Superior temporal gyrus (tissue), 1 donor: ENCODE measurements around the gene FAM89B.

ENCODE experiments used
- DNase-seq: peaks from one replicate; pipeline ENCODE4 v3.0.0-alpha.2; 2016; ENCODE audit errors: extremely low spot score

The FAM89B gene

DNA sequence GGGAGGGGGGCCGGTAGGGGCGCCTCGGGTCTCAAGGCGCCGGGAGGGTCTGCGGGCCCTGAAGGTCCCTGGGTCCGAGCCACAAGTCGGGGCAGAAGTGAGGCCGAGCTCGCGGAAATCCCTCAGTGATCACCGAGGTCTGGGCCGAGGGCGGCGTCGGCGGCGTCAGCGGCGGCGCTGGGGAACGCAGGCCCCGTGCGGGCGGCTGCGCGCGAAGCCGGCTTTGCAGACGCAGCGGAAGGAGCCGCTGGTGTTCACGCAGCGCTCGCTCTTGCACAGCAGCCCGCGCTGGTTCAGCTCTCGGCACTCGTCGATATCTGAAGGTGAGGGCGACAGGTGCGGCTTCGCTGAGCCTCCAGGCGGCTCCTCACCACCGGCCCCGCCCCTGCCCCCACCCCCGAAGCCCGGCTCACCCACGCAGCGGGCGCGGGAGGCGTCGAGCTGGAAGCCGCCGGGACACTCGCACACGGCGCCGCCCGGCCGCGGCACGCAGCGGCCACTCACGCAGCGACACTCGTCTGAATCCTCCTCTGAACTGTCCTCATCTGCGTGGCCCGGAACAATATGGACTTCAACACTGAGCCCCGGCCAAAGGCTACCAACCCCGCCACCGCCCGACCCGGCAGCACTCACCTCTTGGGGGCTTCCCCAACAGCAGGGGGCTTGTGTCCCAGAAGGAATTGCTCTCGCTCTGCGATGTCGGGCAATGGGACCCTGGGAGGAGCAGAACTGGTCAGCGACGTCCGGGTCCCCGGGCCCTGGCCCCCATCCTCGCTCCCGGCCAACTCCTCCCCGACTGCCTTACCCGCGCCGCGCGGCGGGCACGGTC, 33.2 kb upstream of the FAM89B start:
- no peak for DNase-seq

DNA sequence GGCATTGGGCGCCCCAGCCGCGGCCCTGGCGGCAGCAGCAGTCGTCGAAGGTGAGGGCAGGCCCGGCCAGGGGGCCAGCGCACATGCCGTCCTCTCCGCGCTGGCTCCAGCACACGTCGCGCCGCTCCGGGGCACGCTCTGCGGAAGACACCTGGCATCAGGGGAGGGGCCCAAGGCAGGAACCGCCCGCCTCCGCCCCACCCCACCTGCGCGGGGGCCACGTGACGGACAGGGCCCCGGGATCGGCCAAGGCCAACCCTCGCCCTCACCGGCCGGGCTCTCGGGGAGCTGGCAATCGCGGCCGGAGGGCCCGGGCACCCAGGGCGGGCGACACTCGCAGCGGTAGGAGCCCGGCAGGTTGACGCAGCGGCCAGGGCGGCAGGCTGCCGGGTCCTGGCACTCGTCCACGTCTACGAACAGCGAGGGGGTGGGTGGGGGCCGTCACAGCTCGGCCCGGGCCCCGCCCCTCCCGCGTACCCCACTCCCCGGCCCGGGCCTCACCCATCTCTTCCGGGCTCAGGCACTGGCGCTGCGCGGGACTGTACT, 32.5 kb upstream of the FAM89B start:
- DNase-seq: no peak

DNA sequence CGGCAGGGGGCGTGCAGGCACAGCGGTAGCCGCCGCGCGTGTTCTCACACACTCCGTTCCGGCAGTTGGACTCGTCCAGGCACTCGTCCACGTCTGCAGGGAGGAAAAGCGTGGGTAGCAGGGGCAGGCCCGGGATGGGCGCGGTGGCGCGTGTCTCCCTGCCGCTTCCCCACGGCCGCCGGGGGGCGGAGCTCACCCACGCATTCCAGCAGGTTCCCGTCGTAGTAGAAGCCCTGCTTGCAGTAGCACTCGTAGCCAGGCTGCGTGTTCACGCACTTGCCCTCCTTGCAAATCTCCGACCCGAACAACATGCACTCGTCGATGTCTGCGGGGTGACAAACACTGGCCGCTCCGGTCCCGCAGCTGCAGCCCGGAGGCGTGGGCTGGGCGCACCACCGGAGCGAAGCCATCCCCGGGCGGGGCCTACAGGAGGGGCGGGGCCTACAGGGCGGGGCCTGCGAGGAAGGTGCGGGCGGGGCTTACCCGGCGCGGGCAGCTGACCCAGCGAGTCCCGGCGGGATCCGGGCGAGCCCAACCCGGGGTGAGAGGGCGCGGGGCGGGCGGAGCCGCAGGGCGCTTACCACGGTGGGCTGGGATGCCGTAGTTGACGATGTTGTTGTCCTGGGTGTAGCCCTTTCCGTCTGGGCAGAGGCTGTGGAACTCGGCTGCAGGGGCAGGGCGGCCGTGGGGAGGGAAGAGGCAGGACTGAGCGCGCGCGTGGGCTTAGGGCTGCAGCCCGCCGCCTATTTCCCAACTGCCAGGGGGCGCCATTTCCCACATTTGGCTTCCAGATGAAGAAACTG, 31.8 kb upstream of the FAM89B start:
- peak; percentile 92 for DNase-seq

DNA sequence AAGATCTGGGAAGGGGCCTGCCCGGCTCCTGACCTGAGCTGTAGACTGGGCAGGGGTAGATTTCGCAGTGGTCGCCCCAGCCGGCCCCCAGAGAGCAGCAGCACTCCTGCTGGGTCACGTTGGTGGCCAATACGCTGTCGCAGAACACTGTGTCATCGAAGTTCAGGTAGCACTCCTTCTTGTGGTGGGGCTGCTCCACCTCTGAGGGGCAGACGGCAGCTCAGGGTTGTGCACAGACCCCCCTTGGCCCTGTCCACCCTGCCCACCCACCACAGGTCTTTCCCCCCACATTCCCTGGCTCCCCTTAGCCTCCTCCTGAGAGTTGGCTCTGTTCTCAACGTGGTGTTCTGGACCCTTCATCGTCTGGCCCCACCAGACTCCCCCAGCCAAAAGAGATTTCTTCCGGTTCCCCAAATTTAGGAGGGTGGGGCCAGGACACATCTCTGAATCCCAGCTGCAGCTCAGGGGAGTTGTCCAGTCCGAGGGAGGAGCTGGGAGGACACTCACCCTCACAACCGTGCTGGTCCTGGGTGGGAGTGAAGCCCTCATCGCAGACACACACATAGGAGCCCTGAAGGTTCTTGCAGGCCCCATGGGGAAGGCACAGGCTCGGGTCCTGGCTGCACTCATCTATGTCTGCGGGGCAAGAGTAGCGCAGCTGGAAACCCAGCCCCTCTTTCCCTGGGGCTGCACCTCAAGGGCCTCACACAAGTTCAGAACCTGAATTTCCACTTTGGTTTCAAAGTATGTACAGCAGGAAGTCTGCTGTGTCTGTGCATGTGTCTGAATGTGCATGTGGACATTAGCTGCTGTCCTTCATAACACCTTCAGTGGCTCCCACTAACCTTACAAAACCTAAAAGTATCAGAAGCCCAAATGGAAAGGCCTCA, 31.0 kb upstream of the FAM89B start:
- no peak for DNase-seq

DNA sequence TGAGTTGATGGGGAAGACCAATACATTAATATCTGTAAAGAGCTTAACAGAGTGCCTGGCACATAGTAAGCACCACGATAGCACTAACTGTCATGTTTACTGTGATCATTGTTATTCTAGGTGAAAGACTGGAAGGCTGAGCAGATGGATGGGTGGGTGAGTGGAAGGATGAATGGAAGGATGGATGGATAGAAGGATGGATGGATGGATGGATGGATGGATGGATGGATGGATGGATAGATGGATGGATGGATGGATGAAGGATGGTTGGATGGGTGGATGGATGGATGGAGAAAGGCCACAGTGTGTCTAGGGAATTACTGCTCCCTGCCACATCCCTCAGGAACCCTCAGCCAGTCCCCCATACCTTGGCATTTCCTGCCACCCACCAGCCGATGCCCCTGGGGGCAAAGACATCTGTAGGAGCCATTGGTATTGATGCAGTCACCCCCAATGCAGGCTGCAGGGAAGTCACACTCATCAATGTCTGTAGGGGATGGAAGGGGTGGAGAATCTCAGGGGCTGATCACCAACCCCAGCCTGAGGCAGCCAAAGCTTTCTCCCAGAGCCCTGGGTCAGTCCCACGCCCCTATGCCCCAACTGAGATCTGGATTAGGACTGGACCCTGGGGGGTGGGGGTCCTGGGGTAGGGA, 29.5 kb upstream of the FAM89B start:
- DNase-seq: no peak

DNA sequence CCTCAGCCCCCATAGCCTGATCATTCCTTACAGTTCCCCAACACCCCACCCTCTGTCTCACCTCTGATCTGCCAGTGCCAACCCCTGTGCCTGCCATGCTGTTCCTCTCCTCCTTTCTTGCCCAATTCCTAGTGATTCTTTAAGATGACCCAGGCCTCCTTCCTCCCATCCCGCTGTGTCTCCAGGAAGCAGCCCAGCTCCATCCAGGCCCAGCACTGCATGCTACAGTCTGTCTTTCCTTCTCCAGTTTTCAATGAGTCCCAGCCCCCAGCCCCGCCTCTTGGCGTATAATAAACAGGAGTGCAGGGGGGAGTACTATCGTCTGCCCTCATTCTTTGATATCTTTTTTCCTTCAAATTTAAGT, 26.5 kb upstream of the FAM89B start:
- no peak for DNase-seq

DNA sequence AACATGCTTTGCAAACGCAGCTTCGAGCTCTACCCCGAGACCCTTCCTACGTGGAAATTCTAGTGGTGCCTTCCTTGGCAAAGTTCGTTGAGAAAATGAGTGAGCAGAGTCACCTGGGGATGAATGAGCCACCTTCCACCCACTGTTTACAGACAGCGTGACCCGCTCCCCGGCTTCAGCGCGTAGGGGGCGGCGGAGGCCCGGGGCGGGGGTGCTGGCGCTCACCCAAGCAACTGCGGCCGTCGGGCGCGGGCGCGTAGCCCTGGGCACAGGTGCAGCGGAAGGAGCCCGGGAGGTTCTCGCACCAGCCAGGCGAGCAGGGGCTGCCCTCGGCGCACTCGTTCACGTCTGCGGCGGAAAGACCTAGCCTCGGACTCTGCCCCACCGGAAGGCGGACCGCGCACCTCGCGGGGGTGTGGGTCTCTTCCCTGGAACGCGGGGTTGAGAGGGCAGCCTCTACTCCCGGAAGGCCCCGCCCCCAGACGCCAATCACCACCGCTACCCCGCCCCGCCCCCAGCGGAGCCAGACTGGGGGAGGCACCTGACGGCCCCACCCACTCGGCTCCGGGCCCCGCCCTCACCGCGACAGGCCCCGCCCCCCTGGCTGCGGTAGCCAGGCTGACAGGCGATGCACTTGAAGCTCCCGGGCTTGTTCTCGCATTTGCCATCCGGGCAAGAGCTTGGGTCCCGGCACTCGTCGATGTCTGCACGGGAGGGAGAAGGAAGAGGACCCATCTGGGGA, 25.9 kb upstream of the FAM89B start:
- DNase-seq: no peak

DNA sequence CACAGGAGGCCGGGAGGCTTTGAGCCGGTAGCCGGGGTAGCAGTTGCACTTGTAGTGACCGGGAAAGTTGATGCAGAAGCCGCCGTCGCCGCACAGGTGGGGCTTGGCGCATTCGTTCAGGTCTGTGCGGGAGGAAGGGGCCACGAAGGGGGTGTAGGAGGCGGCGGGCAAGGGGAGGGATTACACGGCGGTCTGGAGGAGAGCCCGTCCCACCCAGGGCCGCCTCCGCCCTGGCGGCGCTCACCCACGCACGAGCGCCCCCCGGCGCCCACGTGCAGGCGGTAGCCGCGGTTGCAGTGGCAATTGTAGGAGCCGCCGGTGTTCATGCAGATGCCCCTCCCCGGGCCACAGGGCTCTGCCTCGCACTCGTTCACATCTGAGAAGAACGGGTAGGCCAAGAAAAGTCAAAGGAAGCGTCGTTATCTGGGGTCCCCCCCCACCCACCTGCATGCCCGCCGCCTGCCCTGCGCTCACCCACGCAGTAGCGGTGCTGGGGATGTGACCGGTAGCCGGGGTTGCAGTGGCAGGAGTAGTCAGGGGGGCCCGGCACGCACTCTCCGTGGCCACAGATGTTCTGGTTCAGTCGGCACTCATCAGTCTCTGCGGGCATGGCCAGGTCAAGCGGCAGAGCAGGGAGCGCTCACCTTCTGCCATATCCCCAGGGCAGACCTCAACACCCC, 24.8 kb upstream of the FAM89B start:
- DNase-seq: no peak

DNA sequence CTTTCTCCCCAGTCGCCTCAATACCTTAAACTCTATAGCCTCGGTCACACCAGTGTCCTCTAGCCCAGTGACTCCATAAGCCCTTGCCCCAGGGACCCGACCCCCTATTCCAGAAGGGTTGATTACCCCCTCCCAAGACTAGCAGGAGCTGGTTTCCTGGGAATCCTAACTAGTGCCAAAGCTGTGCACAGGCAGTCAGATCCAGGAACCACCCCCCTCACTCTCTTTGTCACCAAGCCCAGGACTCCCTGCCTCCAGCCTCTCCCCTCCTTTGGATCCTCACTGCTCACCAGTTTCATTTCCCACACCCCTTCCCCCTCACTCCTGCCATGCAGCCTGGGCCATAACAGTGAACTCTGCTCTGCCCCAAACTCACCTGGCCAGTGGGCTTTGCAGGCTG, 23.9 kb upstream of the FAM89B start:
- no peak for DNase-seq

DNA sequence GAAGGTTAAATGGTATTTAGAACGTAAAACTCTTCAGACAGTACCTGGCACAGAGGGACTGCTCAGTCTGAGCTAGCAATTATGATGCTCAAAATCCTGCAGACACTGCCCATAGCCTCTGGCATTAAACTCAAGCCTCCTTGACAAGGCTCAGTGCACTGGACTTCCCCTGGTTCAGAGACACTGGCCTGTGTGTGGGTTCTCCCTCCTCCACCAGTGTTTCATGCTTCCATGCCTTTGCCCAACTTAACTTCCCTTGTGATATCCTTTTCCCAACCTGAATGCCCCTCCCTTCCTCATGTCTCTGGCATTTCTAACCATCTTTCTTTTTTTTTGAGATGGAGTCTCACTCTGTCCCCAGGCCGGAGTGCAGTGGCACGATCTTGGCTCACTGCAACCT, 23.2 kb upstream of the FAM89B start:
- no peak for DNase-seq

DNA sequence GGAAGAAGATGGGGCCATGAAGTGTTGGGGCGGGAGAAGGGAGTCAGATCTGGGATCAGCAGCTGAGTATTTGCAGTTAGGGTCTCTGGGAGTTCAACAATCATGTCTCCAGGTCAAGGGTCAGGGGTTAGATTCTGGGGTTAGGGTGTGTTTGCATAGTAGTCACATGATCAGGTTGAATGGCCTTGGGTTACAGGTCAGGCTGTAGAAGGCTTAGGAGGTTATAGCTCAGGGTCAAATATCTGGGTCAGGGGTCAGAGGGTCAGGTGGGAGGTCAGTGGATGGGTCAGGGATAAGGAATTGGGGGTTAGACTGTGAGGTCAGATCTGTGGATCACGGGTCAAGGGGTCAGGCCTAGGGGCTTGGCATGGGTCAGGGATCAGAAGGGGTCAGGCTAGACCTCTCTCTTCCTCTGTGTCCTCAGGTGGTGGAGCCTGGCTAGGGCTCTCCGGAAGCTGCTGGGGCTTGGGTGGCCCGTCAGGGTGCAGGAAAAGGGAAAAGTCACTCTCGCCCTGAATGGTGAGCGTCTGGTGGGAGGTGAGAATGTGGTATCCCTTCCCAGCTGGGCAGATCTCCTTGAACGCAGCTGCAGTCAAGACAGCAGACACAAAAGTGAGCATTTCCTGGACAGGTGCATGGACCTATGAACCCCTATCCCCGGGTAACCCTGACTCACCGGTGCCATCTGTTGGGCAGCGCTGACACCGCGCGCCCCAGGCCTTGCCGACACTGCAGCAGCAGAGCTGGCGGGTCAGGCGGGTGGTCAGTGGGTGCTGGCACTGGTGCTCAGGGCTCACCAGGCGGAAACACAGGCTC, 20.6 kb upstream of the FAM89B start:
- DNase-seq: no peak

DNA sequence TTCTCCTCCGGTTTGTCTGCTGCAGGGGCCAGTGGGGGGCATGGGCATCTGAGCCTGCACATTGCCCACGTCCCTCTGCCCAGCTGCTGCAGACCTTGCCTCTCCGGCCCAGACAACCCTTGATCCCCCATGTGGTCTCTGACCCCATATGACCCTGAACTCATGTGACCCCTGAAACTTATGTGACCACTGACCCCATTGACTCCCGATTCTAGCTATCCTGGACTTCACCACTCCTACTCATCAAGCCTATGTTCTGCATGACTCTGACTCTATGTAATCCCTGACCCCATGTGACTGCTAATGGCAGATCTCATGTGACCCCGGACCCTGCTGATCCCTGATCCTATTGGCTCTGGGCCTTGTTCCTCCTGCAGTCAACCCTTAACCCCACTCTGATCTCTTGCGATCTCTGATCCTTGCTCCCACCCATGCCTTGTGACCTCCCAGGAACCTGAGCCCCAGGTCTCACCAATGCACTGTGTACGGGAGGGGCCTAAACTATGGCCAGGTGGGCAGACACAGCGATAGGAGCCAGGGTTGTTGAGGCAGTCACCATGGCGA, 19.9 kb upstream of the FAM89B start:
- DNase-seq: no peak

DNA sequence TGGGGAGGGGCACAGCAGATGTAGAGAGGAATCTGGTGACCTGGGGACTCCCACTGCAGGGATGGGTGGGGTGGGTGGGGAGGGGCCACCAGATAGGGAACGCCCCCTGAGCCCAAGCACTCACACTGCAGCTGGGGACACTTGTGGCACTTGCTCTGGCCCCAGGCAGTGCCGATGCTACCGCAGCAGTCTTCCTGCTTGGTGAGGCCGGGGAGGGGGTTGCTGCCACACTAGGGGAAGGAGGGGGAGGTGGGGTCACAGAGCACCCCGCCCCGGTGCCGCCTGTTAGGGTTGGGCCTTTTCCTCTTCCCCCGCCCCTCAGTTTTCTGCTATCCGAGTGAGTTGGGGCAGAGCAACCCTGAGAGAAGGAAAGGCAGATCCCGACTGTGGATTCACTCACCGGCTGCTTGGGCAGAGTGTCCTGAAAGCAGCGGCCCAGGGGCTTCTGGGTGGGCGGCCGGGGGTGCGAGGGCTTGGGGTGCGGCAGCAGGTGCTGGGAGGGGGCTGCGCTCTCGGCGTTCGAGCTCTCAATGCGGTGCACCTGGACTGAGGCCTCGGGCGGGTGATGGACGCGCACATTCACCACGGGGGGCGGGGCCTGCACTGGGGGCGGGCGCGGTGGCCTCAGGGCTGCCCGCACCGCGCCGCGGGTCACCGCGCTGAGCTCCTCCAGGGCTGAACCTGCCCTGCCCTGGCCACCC, 18.9 kb upstream of the FAM89B start:
- DNase-seq: no peak

DNA sequence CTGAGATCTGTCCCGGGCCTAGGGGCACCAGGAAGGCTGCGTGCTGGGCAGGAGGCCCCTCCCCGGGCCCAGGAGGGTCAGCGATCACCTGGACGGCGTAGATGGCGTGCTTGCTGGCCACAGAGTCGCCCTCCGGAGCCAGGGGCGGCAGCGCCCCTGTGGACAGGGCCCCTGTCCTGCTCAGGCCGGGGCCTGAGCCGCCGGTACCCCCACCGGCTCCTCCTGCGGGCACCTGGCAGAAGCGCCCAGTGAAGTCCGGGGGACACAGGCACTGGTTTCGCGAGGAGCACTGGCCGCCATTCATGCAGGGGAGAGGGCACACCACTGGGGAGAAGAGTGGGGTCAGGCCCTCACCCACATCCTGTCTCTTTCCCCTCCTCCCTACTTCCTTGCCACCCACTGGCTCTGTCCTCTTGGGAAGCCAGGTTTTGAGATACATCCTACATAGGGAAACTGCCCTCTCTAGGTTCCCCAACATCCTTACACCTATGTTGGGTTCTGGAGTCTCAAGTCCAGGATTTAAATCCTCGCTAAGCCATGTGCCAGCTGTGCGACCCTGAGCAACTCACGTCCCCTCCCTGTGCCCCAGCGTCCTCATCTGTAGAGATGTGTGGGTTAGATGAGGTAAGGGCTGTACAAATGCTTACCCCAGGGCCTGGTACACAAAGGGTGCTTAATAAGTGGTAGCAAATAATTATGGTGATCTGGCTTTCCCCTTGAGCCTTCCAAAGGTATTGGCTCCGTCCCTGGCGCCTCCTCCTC, 18.1 kb upstream of the FAM89B start:
- DNase-seq: no peak

DNA sequence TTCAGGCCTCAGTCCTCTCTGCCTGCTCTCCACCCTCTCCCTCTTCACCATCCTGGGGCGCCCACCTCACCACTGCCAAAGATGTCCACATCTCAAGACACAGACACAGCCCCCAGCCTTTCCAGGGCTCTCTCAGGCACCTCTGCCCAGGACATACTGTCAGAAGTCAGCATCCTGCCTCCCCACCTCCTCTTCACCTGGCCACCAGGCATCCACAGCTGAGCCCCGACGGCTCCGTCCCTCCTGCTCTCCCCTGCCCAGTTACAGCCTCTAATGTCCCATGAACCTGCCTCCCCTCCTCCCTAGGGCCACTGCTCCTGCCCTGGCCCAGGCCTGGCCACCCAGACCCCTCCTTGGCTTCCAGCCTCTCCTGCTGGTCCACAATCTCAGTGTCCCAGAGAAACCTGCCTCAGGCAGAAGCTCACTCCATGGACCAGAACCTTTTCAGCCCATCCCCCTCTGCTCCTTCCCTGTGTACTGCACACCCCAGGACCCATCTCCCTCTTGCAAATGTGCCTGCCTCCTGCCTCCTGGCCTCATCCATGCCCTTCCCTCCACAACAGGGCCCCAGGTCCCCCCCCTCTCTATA, 17.4 kb upstream of the FAM89B start:
- no peak for DNase-seq

DNA sequence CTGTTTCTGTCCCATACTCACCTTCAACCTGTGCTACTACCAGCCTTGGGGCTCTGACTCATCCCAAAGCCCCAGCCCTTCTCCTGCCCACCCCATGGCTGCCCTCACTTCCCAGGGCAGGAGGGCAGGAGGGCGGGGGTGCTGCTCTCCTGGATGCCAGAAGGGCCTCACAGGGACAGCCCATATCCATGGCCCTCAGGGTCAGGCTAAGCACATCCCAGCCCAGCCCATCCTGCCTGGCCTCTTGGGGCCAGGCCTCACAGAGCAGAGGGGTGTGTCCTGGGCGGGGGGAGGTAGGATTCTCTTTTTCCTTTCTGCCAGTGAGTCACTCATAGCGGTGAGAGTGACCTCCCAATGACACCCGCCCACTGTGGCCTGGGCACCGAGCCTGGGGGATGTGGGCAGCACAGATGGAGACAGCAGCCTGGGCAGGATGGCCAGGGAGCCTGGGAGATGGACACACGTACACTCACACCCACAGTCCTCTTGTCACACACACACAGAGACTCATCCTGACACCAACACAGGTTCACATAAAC, 16.6 kb upstream of the FAM89B start:
- DNase-seq: no peak
